Adrenal gland (tissue), 12 donors: ENCODE measurements around the gene UVRAG. TPM values are rescaled to one million over a fixed set of nuclear protein-coding genes. Genes with fewer than 3 reads are reported as not detected.

Experiments used
- DNase-seq, 7 donors: peaks; one replicate each; pipeline ENCODE4 v3.0.0-alpha.2; 2019 to 2020
- H3K27ac ChIP-seq, 5 donors: fragments of 200-600 bp; sonication (generic) in 4 of 5; 1 replicate in 3 of 5; 2 replicates in 2 of 5; pipeline versions ENCODE4 v1.5.1 to v1.8.0; 2016 to 2020; ENCODE audit warnings: mild to moderate bottlenecking in 1 of 5
- H3K27me3 ChIP-seq: fragments of 200-600 bp; 2 replicates; pipeline ENCODE4 v1.8.0; 2021
- H3K36me3 ChIP-seq, 2 donors: fragments of 200-600 bp; replicated peaks in 1 of 2; 1 replicate in 1 of 2; 2 replicates in 1 of 2; pipeline versions ENCODE4 v1.5.1 to v1.8.0; 2018 to 2022
- H3K4me1 ChIP-seq, 2 donors: fragments of 200-600 bp; replicated peaks in 1 of 2; 1 replicate in 1 of 2; 2 replicates in 1 of 2; pipeline versions ENCODE4 v1.5.1 to v1.8.0; 2018 to 2021
- H3K4me3 ChIP-seq, 4 donors: fragments of 200-600 bp; sonication (generic) in 3 of 4; one replicate each; pipeline ENCODE4 v1.5.1; 2016 to 2018
- H3K9me3 ChIP-seq, 3 donors: fragments of 200-600 bp; sonication (generic) in 1 of 3; replicated peaks in 1 of 3; 1 replicate in 2 of 3; 2 replicates in 1 of 3; pipeline versions ENCODE4 v1.5.1 to v1.8.0; 2016 to 2021
- CTCF ChIP-seq, 6 experiments: fragments of 450-650 bp in 4 of 6; fragments of 200-600 bp in 2 of 6; sonication (generic) in 1 of 6; IDR thresholded peaks; 1 replicate in 5 of 6; 2 replicates in 1 of 6; pipeline versions ENCODE4 v1.5.1 to v1.8.0; 2016 to 2021; ENCODE audit warnings: antibody characterized with exemption in 6 of 6, mild to moderate bottlenecking in 2 of 6, moderate library complexity in 1 of 6
- POLR2A ChIP-seq, 2 donors: fragments of 450-650 bp; IDR thresholded peaks; one replicate each; pipeline ENCODE4 v1.6.1; 2017; ENCODE audit warnings: antibody characterized with exemption in 2 of 2, mild to moderate bottlenecking in 2 of 2, moderate library complexity in 1 of 2
- WGBS, 4 donors: extraction: QIAGEN DNeasy Blood & Tissue Kit in 2 of 4; methylation state at CpG; one replicate each; pipeline versions ENCODE4 v1.1.5 to v1.1.7; 2013 to 2017; 5-methylcytosine and 5-hydroxymethylcytosine counted together
- intact Hi-C, 2 donors: fragments of 100-400 bp; cut with DNase I; formaldehyde crosslinking; loops; one replicate each; pipeline versions ENCODE4 v1.14.1 to v1.15.0; 2022 to 2023
- polyA plus RNA-seq, 3 donors: library from polyadenylated mRNA; stranded (reverse); fragments of 200-250 nt in 2 of 3; fragments of 350-450 nt in 1 of 3; fragmentation: Illumina TruSeq in 1 of 3; extraction: RNeasy Lipid Tissue Mini Kit (QIAGEN cat#74804) in 1 of 3; gene quantifications; one replicate each; pipeline ENCODE4 v1.2.3, GENCODE V29; 2013 to 2014
- small RNA-seq, 2 donors: library from RNA; depleted of rRNA; stranded (forward); fragments of <200 nt; gene quantifications; one replicate each; pipeline ENCODE3, GENCODE V24; 2016
- total RNA-seq, 9 donors: library from RNA; depleted of rRNA in 4 of 9; stranded (reverse); fragments of >200 nt in 4 of 9; fragments of 120-200 nt in 1 of 9; fragmentation: NEBNext Ultra II Directional in 1 of 9; extraction: Animal tissue kit (Norgen Biotek cat#: 25700) in 1 of 9; gene quantifications; one replicate each; pipeline versions ENCODE4 v1.1.0 to v1.2.4, GENCODE V29; 2013 to 2023
- donor health status: healthy with polysubstance abuse.
- donor health status: Bipolar disorder and iron deficiency.
- donor health status: DM: yes; HTN: yes; CAD: no.
- donor health status: DM: no; HTN: no; CAD: no.
- donor health status: DM: no; HTN: no; CAD: no.
- donor health status: DM: yes; HTN: yes; CAD: no.

UVRAG gene
- total and polyA plus RNA-seq, 12 donors, result 10.9 to 61.4 (median 28.5) TPM

- Histone ChIP-seq H3K4me1 (peaks cover 25 to 38% of the 10 kb centered on the region in 2 donors), H3K27me3 (no peaks in the 10 kb centered on the region), H3K9me3 (no peaks in the 10 kb centered on the region), H3K36me3 (peaks cover 0 to 9% of the 10 kb centered on the region in 2 donors), H3K4me3 (no peak overlapping the region), H3K27ac (peak overlapping the region in 2 of 5 donors; percentile 77 to 85)
- intact Hi-C loops, result no loop called here
- no peak for TF ChIP-seq POLR2A (IDR thresholded peaks at IDR 0.05)
- no peak for TF ChIP-seq CTCF (IDR thresholded peaks at IDR 0.05)
- WGBS, 4 donors, result 86 to 98% (median 89%) methylated on average over 3 to 4 of the region's 4 CpGs
- no peak for DNase-seq
Observed at GRCh38 chr11:76188873-76189272, 373.9 kb downstream of the UVRAG start.

- WGBS, 4 donors, result 82 to 95% (median 90%) methylated on average over 6 of the region's 6 CpGs
- Histone ChIP-seq H3K27ac (peak overlapping the region in 1 of 5 donors; percentile 77), H3K4me1 (peaks cover 23 to 30% of the 10 kb centered on the region in 2 donors), H3K9me3 (no peaks in the 10 kb centered on the region), H3K4me3 (no peak overlapping the region), H3K27me3 (no peaks in the 10 kb centered on the region), H3K36me3 (peaks cover 0 to 9% of the 10 kb centered on the region in 2 donors)
- intact Hi-C loops, result no loop called here
- no peak for DNase-seq
- no peak for TF ChIP-seq POLR2A (IDR thresholded peaks at IDR 0.05)
- no peak for TF ChIP-seq CTCF (IDR thresholded peaks at IDR 0.05)
Observed at GRCh38 chr11:76189682-76190081, 374.7 kb downstream of the UVRAG start.

- Histone ChIP-seq H3K27ac (no peak overlapping the region), H3K27me3 (no peaks in the 10 kb centered on the region), H3K4me1 (peaks cover 16 to 23% of the 10 kb centered on the region in 2 donors), H3K36me3 (peaks cover 0 to 9% of the 10 kb centered on the region in 2 donors), H3K9me3 (no peaks in the 10 kb centered on the region), H3K4me3 (no peak overlapping the region)
- 50 to 76% (median 66%) methylated on average over 7 of the region's 7 CpGs for WGBS, 4 donors
- DNase-seq, result no peak
- TF ChIP-seq POLR2A (IDR thresholded peaks at IDR 0.05) (no peak), CTCF (IDR thresholded peaks at IDR 0.05) (no peak)
- intact Hi-C loops, result no loop called here
Observed at GRCh38 chr11:76190376-76190775, 375.4 kb downstream of the UVRAG start.

Small RNA genes within 50 kb of the gene (small RNA-seq; reads per million reads assigned to genes)
- gene RF00019 (0 reads per million in 2 donors), gene RNA5SP344 (0 reads per million in 2 donors)

Other genes with a start within 250 kb of the UVRAG start
- 10 to 100 TPM; 11.4 to 56.0 (median 20.2) TPM for gene MAP6, start 146.2 kb upstream of the UVRAG start, total RNA-seq
- 10 to 100 TPM; 28.6 to 34.8 (median 33.1) TPM for gene MAP6, start 146.2 kb upstream of the UVRAG start, polyA plus RNA-seq
- under 1 TPM in 2 of 9 donors, not detected in 7; 0.11 to 0.14 TPM for gene MOGAT2, start 97.4 kb upstream of the UVRAG start, total RNA-seq
- under 1 TPM in 2 of 3 donors, not detected in 1; 0.16 to 0.34 TPM for gene MOGAT2, start 97.4 kb upstream of the UVRAG start, polyA plus RNA-seq
- 10 to 100 TPM in 3 of 9 donors, 1 to 10 TPM in 6; 2.1 to 24.0 (median 9.1) TPM for gene DGAT2, start 46.4 kb upstream of the UVRAG start, total RNA-seq
- 10 to 100 TPM in 1 of 3 donors, 1 to 10 TPM in 2; 2.6 to 79.2 (median 4.0) TPM for gene DGAT2, start 46.4 kb upstream of the UVRAG start, polyA plus RNA-seq